Peyer's patch (tissue), 4 donors: Measurements from ENCODE around the gene DDAH2.

ENCODE experiments used
- POLR2A ChIP-seq, 2 donors: fragments of 450-650 bp; IDR thresholded peaks; one replicate each; pipeline ENCODE4 v1.5.1; 2017; ENCODE audit warnings: antibody characterized with exemption in 2 of 2, mild to moderate bottlenecking in 2 of 2, moderate library complexity in 2 of 2
- TF ChIP-seq, protein P1 (sequence below), 6 experiments: fragments of 450-650 bp in 4 of 6; fragments of 200-600 bp in 2 of 6; sonication (generic) in 1 of 6; IDR thresholded peaks; one replicate each; pipeline ENCODE4 v1.5.1; 2017 to 2019; ENCODE audit warnings: antibody characterized with exemption in 6 of 6, mild to moderate bottlenecking in 3 of 6, moderate library complexity in 1 of 6

DNA sequence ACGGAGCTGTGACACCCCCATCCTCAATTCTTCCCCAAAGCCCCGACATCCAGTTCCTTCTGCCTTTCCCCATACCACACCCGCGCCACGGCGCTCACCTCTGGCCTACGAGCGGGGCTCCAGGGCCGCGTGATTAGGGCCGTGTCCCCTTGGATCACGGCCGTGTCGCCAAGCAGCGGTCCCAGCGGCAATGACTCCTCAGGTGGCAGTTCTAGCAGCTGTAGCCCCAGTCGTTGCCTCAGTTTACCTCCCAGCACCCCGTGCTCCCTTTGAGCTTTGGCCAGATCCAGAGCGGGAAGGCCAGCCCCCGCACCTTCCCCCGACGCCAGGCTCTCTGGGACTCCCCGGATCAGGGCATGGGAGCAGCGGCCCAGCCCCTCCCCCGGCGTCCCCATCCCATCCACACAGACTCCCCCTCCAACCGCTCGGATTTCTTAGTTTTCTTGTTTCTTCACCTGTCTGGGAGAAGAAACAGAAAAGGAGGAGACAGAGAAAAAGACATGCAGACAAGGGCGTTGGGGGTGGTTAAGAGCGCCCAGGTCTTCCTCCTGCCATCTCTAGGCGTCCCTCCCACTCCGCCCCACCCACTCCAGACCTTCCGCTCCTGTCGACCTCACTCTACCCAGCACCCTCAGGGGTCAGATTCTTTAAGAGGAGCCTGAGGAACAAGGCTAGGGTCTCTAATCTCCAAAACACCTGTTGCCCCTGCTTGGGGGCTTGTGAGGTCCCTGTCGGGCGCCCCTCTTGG lies at the start of gene DDAH2:
- TF ChIP-seq, protein P1, sequence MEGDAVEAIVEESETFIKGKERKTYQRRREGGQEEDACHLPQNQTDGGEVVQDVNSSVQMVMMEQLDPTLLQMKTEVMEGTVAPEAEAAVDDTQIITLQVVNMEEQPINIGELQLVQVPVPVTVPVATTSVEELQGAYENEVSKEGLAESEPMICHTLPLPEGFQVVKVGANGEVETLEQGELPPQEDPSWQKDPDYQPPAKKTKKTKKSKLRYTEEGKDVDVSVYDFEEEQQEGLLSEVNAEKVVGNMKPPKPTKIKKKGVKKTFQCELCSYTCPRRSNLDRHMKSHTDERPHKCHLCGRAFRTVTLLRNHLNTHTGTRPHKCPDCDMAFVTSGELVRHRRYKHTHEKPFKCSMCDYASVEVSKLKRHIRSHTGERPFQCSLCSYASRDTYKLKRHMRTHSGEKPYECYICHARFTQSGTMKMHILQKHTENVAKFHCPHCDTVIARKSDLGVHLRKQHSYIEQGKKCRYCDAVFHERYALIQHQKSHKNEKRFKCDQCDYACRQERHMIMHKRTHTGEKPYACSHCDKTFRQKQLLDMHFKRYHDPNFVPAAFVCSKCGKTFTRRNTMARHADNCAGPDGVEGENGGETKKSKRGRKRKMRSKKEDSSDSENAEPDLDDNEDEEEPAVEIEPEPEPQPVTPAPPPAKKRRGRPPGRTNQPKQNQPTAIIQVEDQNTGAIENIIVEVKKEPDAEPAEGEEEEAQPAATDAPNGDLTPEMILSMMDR (IDR thresholded peaks at IDR 0.05): peak in 3 of 6 experiments; percentile 74 to 76 (median 75)
- no peak for TF ChIP-seq POLR2A (IDR thresholded peaks at IDR 0.05)
